ENCODE data around the gene SLC12A2. TPM values are rescaled to one million over a fixed set of nuclear protein-coding genes. Genes with fewer than 3 reads are reported as not detected.

The SLC12A2 gene
- polyA plus RNA-seq, 1 of the 3 experiments (the other 2 are of a cell fraction), result 5.6 TPM

GRCh38 chr5:128220841-128221240 lies 137.3 kb downstream of the SLC12A2 start:
- H3F3A ChIP-seq (replicated peaks; ENCODE audit: insufficient read depth), result no peaks in the 10 kb centered on the region
- H3K36me3 ChIP-seq (replicated peaks in 1 of 2; ENCODE audit: control insufficient read depth in 1 of 2, insufficient read depth in 2 of 2, low read length in 1 of 2), result no peaks in the 10 kb centered on the region
- no peaks in the 10 kb centered on the region for H3K9me2 ChIP-seq
- no peaks in the 10 kb centered on the region for H3K4me1 ChIP-seq (ENCODE audit: control insufficient read depth in 1 of 2, insufficient read depth in 2 of 2, low read depth in 1 of 2, low read length in 1 of 2)
- no peak overlapping the region for H3K4me2 ChIP-seq
- 18% methylated on average over 2 of the region's 2 CpGs for WGBS (ENCODE audit: low lambda C conversion rate)
- CTCF ChIA-PET, result no interaction called here
- no peaks in the 10 kb centered on the region for H3K79me2 ChIP-seq (ENCODE audit: insufficient read depth)
- no peak for TF ChIP-seq FOXJ3 (CRISPR knock-in tag; IDR thresholded peaks at IDR 0.05)
- no peak for TF ChIP-seq RCOR1 (IDR thresholded peaks at IDR 0.05; ENCODE audit: low read length)
- TF ChIP-seq GATA2 (CRISPR knock-in tag; IDR thresholded peaks at IDR 0.05), result no peak
- no peak for TF ChIP-seq USF1 (IDR thresholded peaks at IDR 0.05; ENCODE audit: borderline replicate concordance, low read depth)
- no peak for TF ChIP-seq MAX (IDR thresholded peaks at IDR 0.05; ENCODE audit: low read depth)
- TF ChIP-seq FOXM1 (IDR thresholded peaks at IDR 0.05; ENCODE audit: low read depth), result no peak
- TF ChIP-seq, protein P1, sequence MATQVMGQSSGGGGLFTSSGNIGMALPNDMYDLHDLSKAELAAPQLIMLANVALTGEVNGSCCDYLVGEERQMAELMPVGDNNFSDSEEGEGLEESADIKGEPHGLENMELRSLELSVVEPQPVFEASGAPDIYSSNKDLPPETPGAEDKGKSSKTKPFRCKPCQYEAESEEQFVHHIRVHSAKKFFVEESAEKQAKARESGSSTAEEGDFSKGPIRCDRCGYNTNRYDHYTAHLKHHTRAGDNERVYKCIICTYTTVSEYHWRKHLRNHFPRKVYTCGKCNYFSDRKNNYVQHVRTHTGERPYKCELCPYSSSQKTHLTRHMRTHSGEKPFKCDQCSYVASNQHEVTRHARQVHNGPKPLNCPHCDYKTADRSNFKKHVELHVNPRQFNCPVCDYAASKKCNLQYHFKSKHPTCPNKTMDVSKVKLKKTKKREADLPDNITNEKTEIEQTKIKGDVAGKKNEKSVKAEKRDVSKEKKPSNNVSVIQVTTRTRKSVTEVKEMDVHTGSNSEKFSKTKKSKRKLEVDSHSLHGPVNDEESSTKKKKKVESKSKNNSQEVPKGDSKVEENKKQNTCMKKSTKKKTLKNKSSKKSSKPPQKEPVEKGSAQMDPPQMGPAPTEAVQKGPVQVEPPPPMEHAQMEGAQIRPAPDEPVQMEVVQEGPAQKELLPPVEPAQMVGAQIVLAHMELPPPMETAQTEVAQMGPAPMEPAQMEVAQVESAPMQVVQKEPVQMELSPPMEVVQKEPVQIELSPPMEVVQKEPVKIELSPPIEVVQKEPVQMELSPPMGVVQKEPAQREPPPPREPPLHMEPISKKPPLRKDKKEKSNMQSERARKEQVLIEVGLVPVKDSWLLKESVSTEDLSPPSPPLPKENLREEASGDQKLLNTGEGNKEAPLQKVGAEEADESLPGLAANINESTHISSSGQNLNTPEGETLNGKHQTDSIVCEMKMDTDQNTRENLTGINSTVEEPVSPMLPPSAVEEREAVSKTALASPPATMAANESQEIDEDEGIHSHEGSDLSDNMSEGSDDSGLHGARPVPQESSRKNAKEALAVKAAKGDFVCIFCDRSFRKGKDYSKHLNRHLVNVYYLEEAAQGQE (IDR thresholded peaks at IDR 0.05; ENCODE audit: low read depth, low read length), result no peak
- TF ChIP-seq TCF12 (IDR thresholded peaks at IDR 0.05), result no peak
- no peak for TF ChIP-seq USF2 (IDR thresholded peaks at IDR 0.05; ENCODE audit: borderline replicate concordance, low read depth, low read length)
- TF ChIP-seq RAD21 (IDR thresholded peaks at IDR 0.05; ENCODE audit: low read length), result no peak
- TF ChIP-seq RXRA (IDR thresholded peaks at IDR 0.05; ENCODE audit: borderline replicate concordance, low read depth), result no peak
- no peak for TF ChIP-seq YY1 (IDR thresholded peaks at IDR 0.05; ENCODE audit: low read depth)
- TF ChIP-seq GABPA (IDR thresholded peaks at IDR 0.05; ENCODE audit: low read depth), result no peak
- no peak for TF ChIP-seq TAF1 (IDR thresholded peaks at IDR 0.05; ENCODE audit: borderline replicate concordance, low read depth, low read length)
- no peak for TF ChIP-seq EP300 (IDR thresholded peaks at IDR 0.05; ENCODE audit: borderline replicate concordance in 1 of 2, low read depth in 1 of 2, low read length in 1 of 2)
- no peak overlapping the region for H3K27ac ChIP-seq (ENCODE audit: low read depth in 2 of 2, low read length in 1 of 2)
- POLR2A ChIA-PET, result no interaction called here
- H3K27me3 ChIP-seq (ENCODE audit: insufficient read depth), result peaks cover 13% of the 10 kb centered on the region; the same call in 1 of the 2 replicates
- no peak overlapping the region for H3K4me3 ChIP-seq (ENCODE audit: low read depth in 2 of 2, low read length in 1 of 2)
- H3K9ac ChIP-seq, result no peak overlapping the region
- H3K9me3 ChIP-seq, result no peaks in the 10 kb centered on the region
- no peak overlapping the region for H2AFZ ChIP-seq (ENCODE audit: low read depth)
- no peaks in the 10 kb centered on the region for H4K20me1 ChIP-seq (ENCODE audit: insufficient read depth)
- no peak for DNase-seq
